HepG2 (cell line): Measurements from ENCODE around the gene GDE1. TPM values are rescaled to one million over a fixed set of nuclear protein-coding genes. Genes with fewer than 3 reads are reported as not detected.

Source experiments
- BHLHE40 ChIP-seq: IDR thresholded peaks from 2 replicates; pipeline ENCODE4 v1.6.1; 2011; ENCODE audit warnings: low read length, improper control_type of control experiment
- CBX1 ChIP-seq: IDR thresholded peaks from one replicate; pipeline ENCODE4 v1.6.1; 2016; ENCODE audit warnings: antibody characterized with exemption, low read depth
- GLI4 ChIP-seq: sonication (generic); formaldehyde crosslinking; IDR thresholded peaks from 2 replicates; pipeline ENCODE4 v1.5.1; 2020; ENCODE audit warnings: missing genetic modification reagents, mild to moderate bottlenecking, moderate library complexity, borderline replicate concordance
- GMEB1 ChIP-seq: sonication (generic); formaldehyde crosslinking; IDR thresholded peaks from 2 replicates; pipeline ENCODE4 v1.5.1; 2020; ENCODE audit warnings: missing genetic modification reagents, mild to moderate bottlenecking, borderline replicate concordance
- HIC2 ChIP-seq: sonication (generic); formaldehyde crosslinking; IDR thresholded peaks from 2 replicates; pipeline ENCODE4 v1.9.0; 2022; ENCODE audit warnings: low read depth, missing genetic modification reagents
- KAT2B ChIP-seq: fragments of 150-350 bp; IDR thresholded peaks from 2 replicates; pipeline ENCODE4 v1.6.1; 2014; ENCODE audit warnings: low read depth, low read length, borderline replicate concordance
- KDM3A ChIP-seq: IDR thresholded peaks from 2 replicates; pipeline ENCODE4 v1.6.1; 2018; ENCODE audit warnings: low read depth, missing compliant biosample characterization
- LCORL ChIP-seq, 2 experiments: fragments of 450-650 bp in 1 of 2; sonication (generic) in 1 of 2; formaldehyde crosslinking in 1 of 2; IDR thresholded peaks; 2 replicates each; pipeline versions ENCODE4 v1.5.0 to v1.6.1; 2017 to 2020; ENCODE audit warnings: antibody characterized with exemption in 1 of 2, missing genetic modification reagents in 1 of 2
- MTA3 ChIP-seq: sonication (generic); formaldehyde crosslinking; IDR thresholded peaks from 2 replicates; pipeline ENCODE4 v1.4.0; 2020; ENCODE audit warnings: missing genetic modification reagents
- MXI1 ChIP-seq: IDR thresholded peaks from 3 replicates; pipeline ENCODE4 v1.6.1; 2012; ENCODE audit warnings: low read depth, low read length, inconsistent platforms, borderline replicate concordance
- NFATC3 ChIP-seq: sonication (generic); formaldehyde crosslinking; IDR thresholded peaks from 2 replicates; pipeline ENCODE4 v1.5.1; 2020; ENCODE audit warnings: mild to moderate bottlenecking, missing genetic modification reagents
- NKX3-1 ChIP-seq: sonication (generic); formaldehyde crosslinking; IDR thresholded peaks from 2 replicates; pipeline ENCODE4 v1.5.0; 2020; ENCODE audit warnings: missing genetic modification reagents
- PHF5A ChIP-seq: IDR thresholded peaks from one replicate; pipeline ENCODE4 v1.6.1; 2018; ENCODE audit warnings: low read depth, missing genetic modification reagents; ENCODE audit not compliant: unreplicated experiment
- PLRG1 ChIP-seq: fragments of 450-650 bp; conservative IDR thresholded peaks from 2 replicates; pipeline ENCODE4 v1.6.1; 2016
- RELA ChIP-seq: sonication (generic); formaldehyde crosslinking; IDR thresholded peaks from 2 replicates; pipeline ENCODE4 v1.4.0; 2020; ENCODE audit warnings: missing genetic modification reagents
- STAG1 ChIP-seq: sonication (generic); formaldehyde crosslinking; IDR thresholded peaks from 2 replicates; pipeline ENCODE4 v1.4.0; 2020; ENCODE audit warnings: missing genetic modification reagents
- ZBTB37 ChIP-seq: sonication (generic); formaldehyde crosslinking; IDR thresholded peaks from 2 replicates; pipeline ENCODE4 v1.4.0; 2020; ENCODE audit warnings: mild to moderate bottlenecking, missing genetic modification reagents
- ZNF264 ChIP-seq: sonication (generic); formaldehyde crosslinking; IDR thresholded peaks from 2 replicates; pipeline ENCODE4 v1.4.0; 2020; ENCODE audit warnings: missing genetic modification reagents
- ZNF329 ChIP-seq: sonication (generic); formaldehyde crosslinking; IDR thresholded peaks from 2 replicates; pipeline ENCODE4 v1.9.0; 2021; ENCODE audit warnings: low read depth, mild to moderate bottlenecking, missing genetic modification reagents
- ZNF577 ChIP-seq: sonication (generic); formaldehyde crosslinking; IDR thresholded peaks from 2 replicates; pipeline ENCODE4 v1.4.0; 2020; ENCODE audit warnings: mild to moderate bottlenecking, low read depth, missing genetic modification reagents, borderline replicate concordance
- ZNF7 ChIP-seq: IDR thresholded peaks from 2 replicates; pipeline ENCODE4 v1.6.1; 2016; ENCODE audit warnings: missing biosample characterization, missing genetic modification reagents
- ZSCAN22 ChIP-seq: sonication (generic); formaldehyde crosslinking; IDR thresholded peaks from 2 replicates; pipeline ENCODE4 v1.4.0; 2020; ENCODE audit warnings: mild to moderate bottlenecking, missing genetic modification reagents
- polyA plus RNA-seq, 8 experiments: library from polyadenylated mRNA; depleted of rRNA in 3 of 8; stranded (reverse) in 7 of 8; unstranded in 1 of 8; fragments of >200 nt; fragmentation: Illumina TruSeq in 4 of 8; extraction: Trizol in 4 of 8; gene quantifications; 2 replicates each; pipeline versions ENCODE4 v1.2.1 to v1.2.3, GENCODE V29; 2011 to 2016; ENCODE audit warnings: low read depth in 4 of 8, missing spikeins in 1 of 8, mixed read lengths in 1 of 8; ENCODE audit not compliant: insufficient read depth in 1 of 8
- total RNA-seq, 5 experiments: library from RNA; depleted of rRNA; stranded (reverse); fragments of >200 nt; fragmentation: Illumina TruSeq; extraction: Trizol; gene quantifications; 2 replicates each; pipeline ENCODE4 v1.2.3, GENCODE V29; 2016; ENCODE audit warnings: low read depth in 1 of 5
- TF ChIP-seq, protein P1 (sequence below): sonication (generic); formaldehyde crosslinking; IDR thresholded peaks from 2 replicates; pipeline ENCODE4 v1.8.0; 2022; ENCODE audit warnings: mild to moderate bottlenecking, missing genetic modification reagents
- TF ChIP-seq, protein P2 (sequence below): IDR thresholded peaks from 2 replicates; pipeline ENCODE4 v1.6.1; 2016; ENCODE audit warnings: mild to moderate bottlenecking, missing biosample characterization, missing genetic modification reagents

The GDE1 gene
- total and polyA plus RNA-seq, 2 of the 13 experiments (the other 11 are each of a cell fraction or from before 2014, with no cell fraction given) = 35.9 to 59.0 TPM

DNA sequence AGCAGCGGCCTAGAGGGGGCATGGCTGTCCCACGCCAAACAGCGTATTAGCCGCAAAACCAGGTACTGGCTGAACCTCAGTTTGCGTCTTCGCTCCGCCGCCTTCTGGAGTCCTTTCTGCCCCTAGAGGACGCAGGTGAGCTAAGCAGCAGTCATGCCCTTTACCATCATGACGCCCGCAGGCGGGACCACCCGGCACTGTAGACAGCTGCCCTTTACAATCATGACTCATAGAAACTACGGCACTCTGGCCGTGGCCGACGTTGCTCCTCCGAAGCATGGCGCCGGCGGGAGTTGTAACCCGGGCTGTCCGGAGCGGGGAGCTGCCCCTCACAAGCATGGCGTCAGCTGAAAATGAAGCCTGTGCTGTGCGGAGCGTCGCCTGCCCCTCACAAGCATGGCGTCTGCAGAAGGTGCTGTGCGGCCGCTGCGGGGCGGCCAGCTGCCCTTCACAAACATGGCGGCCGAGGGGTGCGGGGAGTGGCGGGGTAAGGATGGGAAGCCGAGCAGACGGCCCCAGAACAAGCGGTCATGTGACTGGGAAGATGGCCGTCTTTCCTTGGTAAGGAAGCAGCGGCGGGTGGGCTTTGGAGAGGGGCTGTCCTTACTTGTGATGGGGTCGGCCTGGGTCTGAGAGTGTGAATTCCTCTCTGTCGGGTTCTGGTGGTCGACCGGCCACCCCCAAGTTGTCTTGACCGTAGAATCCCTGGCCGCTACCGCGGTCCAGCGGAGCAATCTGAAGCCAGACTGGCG, 33.5 kb upstream of the GDE1 start, which contains the start of gene VPS35L (continued):
- TF ChIP-seq HIC2 (CRISPR knock-in tag) = peak; percentile 77; the same call in 1 of the 2 replicates
- no peak for TF ChIP-seq ZNF577
- TF ChIP-seq PHF5A (CRISPR knock-in tag) = peak; percentile 65
- no peak for TF ChIP-seq MTA3 (CRISPR knock-in tag)
- no peak; the same call in 1 of the 2 replicates for TF ChIP-seq BHLHE40
- TF ChIP-seq NFATC3 (CRISPR knock-in tag) = 0 out of 2 replicates have a peak, but pooled peaks have one; percentile 64
- TF ChIP-seq PLRG1 = no peak
- TF ChIP-seq ZNF264 (CRISPR knock-in tag) = peak; percentile 71; the same call in 1 of the 2 replicates
- TF ChIP-seq KAT2B = no peak
- no peak for TF ChIP-seq RELA (CRISPR knock-in tag)
- TF ChIP-seq ZSCAN22 (CRISPR knock-in tag) = no peak; the same call in 1 of the 2 replicates
- no peak for TF ChIP-seq ZNF329 (CRISPR knock-in tag)
- peak; percentile 42; the same call in 1 of the 2 replicates for TF ChIP-seq KDM3A (CRISPR knock-in tag)
- peak; percentile 89 for TF ChIP-seq GMEB1
- peak; percentile 48 for TF ChIP-seq CBX1
- TF ChIP-seq LCORL (IDR thresholded peaks at IDR 0.05) = no peak
- peak; percentile 85 for TF ChIP-seq LCORL (CRISPR knock-in tag; IDR thresholded peaks at IDR 0.05)
- peak; percentile 33 for TF ChIP-seq STAG1 (CRISPR knock-in tag)
- 0 out of 2 replicates have a peak, but pooled peaks have one; percentile 23 for TF ChIP-seq ZNF7 (CRISPR knock-in tag)
- peak; percentile 91; the same call in 1 of the 3 replicates for TF ChIP-seq MXI1
- TF ChIP-seq NKX3-1 (CRISPR knock-in tag) = 0 out of 2 replicates have a peak, but pooled peaks have one; percentile 31
- TF ChIP-seq, protein P1, sequence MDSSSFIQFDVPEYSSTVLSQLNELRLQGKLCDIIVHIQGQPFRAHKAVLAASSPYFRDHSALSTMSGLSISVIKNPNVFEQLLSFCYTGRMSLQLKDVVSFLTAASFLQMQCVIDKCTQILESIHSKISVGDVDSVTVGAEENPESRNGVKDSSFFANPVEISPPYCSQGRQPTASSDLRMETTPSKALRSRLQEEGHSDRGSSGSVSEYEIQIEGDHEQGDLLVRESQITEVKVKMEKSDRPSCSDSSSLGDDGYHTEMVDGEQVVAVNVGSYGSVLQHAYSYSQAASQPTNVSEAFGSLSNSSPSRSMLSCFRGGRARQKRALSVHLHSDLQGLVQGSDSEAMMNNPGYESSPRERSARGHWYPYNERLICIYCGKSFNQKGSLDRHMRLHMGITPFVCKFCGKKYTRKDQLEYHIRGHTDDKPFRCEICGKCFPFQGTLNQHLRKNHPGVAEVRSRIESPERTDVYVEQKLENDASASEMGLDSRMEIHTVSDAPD (CRISPR knock-in tag) = peak; percentile 86; the same call in 1 of the 2 replicates
- TF ChIP-seq, protein P2, sequence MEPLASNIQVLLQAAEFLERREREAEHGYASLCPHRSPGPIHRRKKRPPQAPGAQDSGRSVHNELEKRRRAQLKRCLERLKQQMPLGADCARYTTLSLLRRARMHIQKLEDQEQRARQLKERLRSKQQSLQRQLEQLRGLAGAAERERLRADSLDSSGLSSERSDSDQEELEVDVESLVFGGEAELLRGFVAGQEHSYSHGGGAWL (CRISPR knock-in tag) = peak; percentile 52
- TF ChIP-seq ZBTB37 (CRISPR knock-in tag) = 0 out of 2 replicates have a peak, but pooled peaks have one; percentile 52
- TF ChIP-seq GLI4 (CRISPR knock-in tag) = no peak; the same call in 1 of the 2 replicates
